Natural killer cell (primary cell): ENCODE data around the gene OR1E2. TPM values are rescaled to one million over a fixed set of nuclear protein-coding genes. Genes with fewer than 3 reads are reported as not detected.
A peak's percentile ranks its signal among the peaks of the same experiment; 100 is the strongest.
"Not testable (repeated sequence)": the region's sequence is repeated elsewhere in the genome, so short reads cannot be mapped to it uniquely, and the experiment has no call there.

Experiments used
- ATAC-seq, 3 donors: fragments of 150-1000 bp in 2 of 3; fragments of 200-7000 bp in 1 of 3; cut with Tn5 transposase; 1 replicate in 1 of 3; 2 replicates in 2 of 3; pipeline ENCODE4 v1.10.0; 2021; ENCODE audit warnings: mild to moderate bottlenecking in 2 of 3, moderate library complexity in 2 of 3
- DNase-seq, 2 donors: peaks; one replicate each; pipeline versions ENCODE4 v3.0.0 to v3.0.0-alpha.2; 2013 to 2021; ENCODE audit warnings: mixed read lengths in 1 of 2
- H3K27ac ChIP-seq: one replicate; pipeline ENCODE4 v1.5.1; 2013; ENCODE audit warnings: mild to moderate bottlenecking, low read length
- H3K27me3 ChIP-seq: one replicate; pipeline ENCODE4 v1.6.1; 2013; ENCODE audit warnings: low read length; ENCODE audit not compliant: control insufficient read depth, insufficient read depth
- H3K36me3 ChIP-seq: one replicate; pipeline ENCODE4 v1.6.1; 2013; ENCODE audit warnings: low read length; ENCODE audit not compliant: control insufficient read depth, insufficient read depth
- H3K4me1 ChIP-seq: one replicate; pipeline ENCODE4 v1.6.1; 2013; ENCODE audit warnings: low read length; ENCODE audit not compliant: control insufficient read depth, insufficient read depth
- H3K4me3 ChIP-seq: one replicate; pipeline ENCODE4 v1.5.1; 2013; ENCODE audit warnings: low read length
- H3K9me3 ChIP-seq: one replicate; pipeline ENCODE4 v1.6.1; 2013; ENCODE audit warnings: low read length; ENCODE audit not compliant: control insufficient read depth, insufficient read depth
- H3K27ac Mint-ChIP-seq, 2 donors: one replicate each; pipeline ENCODE4 v1.8.0; 2022; ENCODE audit warnings: mild to moderate bottlenecking in 2 of 2, mixed read lengths in 2 of 2, moderate library complexity in 1 of 2
- H3K27me3 Mint-ChIP-seq, 2 donors: one replicate each; pipeline ENCODE4 v1.8.0; 2022; ENCODE audit warnings: low read depth in 2 of 2, mixed read lengths in 2 of 2
- H3K36me3 Mint-ChIP-seq: one replicate; pipeline ENCODE4 v1.8.0; 2022; ENCODE audit warnings: mixed read lengths
- H3K4me1 Mint-ChIP-seq, 2 donors: one replicate each; pipeline ENCODE4 v1.8.0; 2022; ENCODE audit warnings: mixed read lengths in 2 of 2
- H3K4me3 Mint-ChIP-seq: one replicate; pipeline ENCODE4 v1.8.0; 2022; ENCODE audit warnings: mild to moderate bottlenecking, moderate library complexity, mixed read lengths
- H3K9me3 Mint-ChIP-seq, 2 donors: one replicate each; pipeline ENCODE4 v1.8.0; 2022; ENCODE audit warnings: mixed read lengths in 2 of 2
- CTCF ChIP-seq: fragments of 200-600 bp; IDR thresholded peaks from one replicate; pipeline ENCODE4 v1.8.0; 2022; ENCODE audit warnings: antibody characterized with exemption
- WGBS: methylation state at CpG from one replicate; pipeline ENCODE4 v1.1.7; 2013; ENCODE audit warnings: missing lambda C conversion rate; ENCODE audit not compliant: insufficient coverage; 5-methylcytosine and 5-hydroxymethylcytosine counted together
- intact Hi-C: fragments of 100-400 bp; cut with micrococcal nuclease; formaldehyde crosslinking; loops from one replicate; pipeline ENCODE4 v1.14.2; 2022
- total RNA-seq, 4 donors: library from RNA; stranded (reverse); fragments of 120-200 nt in 1 of 4; gene quantifications; one replicate each; pipeline versions ENCODE4 v1.2.3 to v1.2.4, GENCODE V29; 2013 to 2022

OR1E2 gene
- total RNA-seq, 3 donors from 2014 or later (not counting 1 experiment from before 2014, with no cell fraction given), result not detected

- Mint-ChIP-seq H3K27me3 (peaks cover 18 to 29% of the 10 kb centered on the region in 2 donors), H3K4me1 (no peaks in the 10 kb centered on the region), H3K4me3 (no peak overlapping the region), H3K9me3 (no peaks in the 10 kb centered on the region), H3K36me3 (no peaks in the 10 kb centered on the region), H3K27ac (no peak overlapping the region)
- Histone ChIP-seq H3K4me3 (no peak overlapping the region), H3K27ac (no peak overlapping the region), H3K9me3 (no peaks in the 10 kb centered on the region), H3K27me3 (peaks cover 2% of the 10 kb centered on the region), H3K36me3 (no peaks in the 10 kb centered on the region), H3K4me1 (no peaks in the 10 kb centered on the region)
- ATAC-seq (no peak), DNase-seq (no peak)
- 86% methylated on average over 2 of the region's 2 CpGs for WGBS
- TF ChIP-seq CTCF, result no peak
- intact Hi-C loops, result no loop called here
Measured at GRCh38 chr17:3418222-3418621, 15.4 kb downstream of the OR1E2 start.

- no peaks in the 10 kb centered on the region for H3K36me3 Mint-ChIP-seq
- H3K27ac ChIP-seq, result no peak overlapping the region
- H3K27ac Mint-ChIP-seq, result no peak overlapping the region
- H3K9me3 Mint-ChIP-seq, result no peaks in the 10 kb centered on the region
- DNase-seq (no peak), ATAC-seq (no peak)
- H3K4me1 Mint-ChIP-seq, result peaks cover 6 to 11% of the 10 kb centered on the region in 2 donors
- intact Hi-C loops, result no loop called here
- no peaks in the 10 kb centered on the region for H3K9me3 ChIP-seq
- H3K36me3 ChIP-seq, result no peaks in the 10 kb centered on the region
- peaks cover 9 to 29% of the 10 kb centered on the region in 2 donors for H3K27me3 Mint-ChIP-seq
- H3K4me1 ChIP-seq, result peaks cover 3% of the 10 kb centered on the region
- H3K4me3 Mint-ChIP-seq, result no peak overlapping the region
- no peaks in the 10 kb centered on the region for H3K27me3 ChIP-seq
- no peak for TF ChIP-seq CTCF
- 96% methylated on average over 3 of the region's 5 CpGs for WGBS
- H3K4me3 ChIP-seq, result no peak overlapping the region
Measured at GRCh38 chr17:3415610-3416009, 18.0 kb downstream of the OR1E2 start.

GRCh38 chr17:3412216-3412615 is 21.4 kb downstream of the OR1E2 start:
- H3K27me3 ChIP-seq, H3K36me3 ChIP-seq, intact Hi-C loops, H3K4me1 ChIP-seq, H3K9me3 ChIP-seq, H3K27ac Mint-ChIP-seq, DNase-seq, H3K4me3 ChIP-seq, H3K9me3 Mint-ChIP-seq, H3K27ac ChIP-seq: not testable (repeated sequence)
- ATAC-seq, result peak in 1 of 3 donors; percentile 54
- H3K4me3 Mint-ChIP-seq, result peak overlapping the region; percentile 70
- no CpG with 5 or more reads among the region's 16 CpGs for WGBS
- H3K4me1 Mint-ChIP-seq, result peaks cover 6 to 11% of the 10 kb centered on the region in 2 donors
- peaks cover 12 to 28% of the 10 kb centered on the region in 2 donors for H3K27me3 Mint-ChIP-seq
- peaks cover 12% of the 10 kb centered on the region for H3K36me3 Mint-ChIP-seq

GRCh38 chr17:3411070-3411469 is 22.6 kb downstream of the OR1E2 start, which contains the start of gene OR3A3:
Gene OR3A3 (plus strand): TSS chr17:3411370.
- Histone ChIP-seq H3K27me3 (peaks cover 4% of the 10 kb centered on the region), H3K9me3 (peaks cover 7% of the 10 kb centered on the region), H3K4me3 (no peak within 1 kb of the TSS), H3K36me3 (no peaks in the 10 kb centered on the region), H3K4me1 (peaks cover 3% of the 10 kb centered on the region), H3K27ac (no peak within 1 kb of the TSS)
- WGBS, result 82% methylated on average over 3 of the region's 3 CpGs
- Mint-ChIP-seq H3K36me3 (peaks cover 12% of the 10 kb centered on the region), H3K9me3 (peaks cover 3 to 4% of the 10 kb centered on the region in 2 donors), H3K27ac (no peak within 1 kb of the TSS), H3K27me3 (peaks cover 18 to 33% of the 10 kb centered on the region in 2 donors), H3K4me3 (peak within 1 kb of the TSS; percentile 70), H3K4me1 (peaks cover 6 to 11% of the 10 kb centered on the region in 2 donors)
- ATAC-seq (no peak), DNase-seq (no peak)
- no peak for TF ChIP-seq CTCF
- intact Hi-C loops, result no loop called here

GRCh38 chr17:3403856-3404255 is 29.8 kb downstream of the OR1E2 start:
- H3K27ac Mint-ChIP-seq, H3K36me3 ChIP-seq, DNase-seq, H3K27me3 ChIP-seq, H3K27ac ChIP-seq, H3K9me3 Mint-ChIP-seq, H3K4me1 ChIP-seq, H3K9me3 ChIP-seq, H3K4me3 Mint-ChIP-seq, intact Hi-C loops, ATAC-seq, H3K4me1 Mint-ChIP-seq, H3K4me3 ChIP-seq: not testable (repeated sequence)
- WGBS, result 78% methylated on average over 1 of the region's 1 CpG
- Mint-ChIP-seq H3K36me3 (peaks cover 12% of the 10 kb centered on the region), H3K27me3 (peaks cover 27 to 34% of the 10 kb centered on the region in 2 donors)
